T-helper 2 cell treated with Interferon-gamma antibody and Interleukin-4, amounts not matched to agents 5 μg/mL and 100 μg/mL, for 36 hours (primary cell): ENCODE results near the gene SLC26A1.

Experiments used
- DNase-seq: peaks from one replicate; pipeline ENCODE4 v3.0.0; 2021; ENCODE audit warnings: low spot score
- H3K27ac Mint-ChIP-seq: one replicate; pipeline ENCODE4 v1.8.0; 2021; ENCODE audit warnings: mild to moderate bottlenecking, mixed read lengths
- H3K27me3 Mint-ChIP-seq: one replicate; pipeline ENCODE4 v1.8.0; 2021; ENCODE audit warnings: low read depth, mixed read lengths
- H3K36me3 Mint-ChIP-seq: one replicate; pipeline ENCODE4 v1.8.0; 2021; ENCODE audit warnings: low read depth, mixed read lengths
- H3K4me1 Mint-ChIP-seq: one replicate; pipeline ENCODE4 v1.8.0; 2021; ENCODE audit warnings: low read depth, mixed read lengths
- H3K4me3 Mint-ChIP-seq: one replicate; pipeline ENCODE4 v1.8.0; 2022; ENCODE audit warnings: mild to moderate bottlenecking, moderate library complexity, mixed read lengths
- H3K9me3 Mint-ChIP-seq: one replicate; pipeline ENCODE4 v1.8.0; 2021; ENCODE audit warnings: mixed read lengths

SLC26A1 gene

GRCh38 chr4:958696-959337 lies 34.4 kb downstream of the SLC26A1 start:
- no peaks in the 10 kb centered on the region for H3K4me1 Mint-ChIP-seq
- no peaks in the 10 kb centered on the region for H3K36me3 Mint-ChIP-seq
- no peak overlapping the region for H3K4me3 Mint-ChIP-seq
- DNase-seq: no peak
- no peaks in the 10 kb centered on the region for H3K9me3 Mint-ChIP-seq
- no peaks in the 10 kb centered on the region for H3K27me3 Mint-ChIP-seq
- H3K27ac Mint-ChIP-seq: no peak overlapping the region

- no peak for DNase-seq
- Mint-ChIP-seq H3K36me3 (no peaks in the 10 kb centered on the region), H3K27me3 (no peaks in the 10 kb centered on the region), H3K27ac (no peak overlapping the region), H3K9me3 (no peaks in the 10 kb centered on the region), H3K4me3 (no peak overlapping the region), H3K4me1 (no peaks in the 10 kb centered on the region)
Measured at GRCh38 chr4:958314-958665, 34.9 kb downstream of the SLC26A1 start.

GRCh38 chr4:957581-958313 lies 35.5 kb downstream of the SLC26A1 start:
- Mint-ChIP-seq H3K36me3 (no peaks in the 10 kb centered on the region), H3K9me3 (no peaks in the 10 kb centered on the region), H3K27me3 (no peaks in the 10 kb centered on the region), H3K27ac (no peak overlapping the region), H3K4me1 (no peaks in the 10 kb centered on the region), H3K4me3 (no peak overlapping the region)
- DNase-seq: no peak

GRCh38 chr4:957231-957580 lies 36.0 kb downstream of the SLC26A1 start:
- no peak for DNase-seq
- Mint-ChIP-seq H3K27me3 (no peaks in the 10 kb centered on the region), H3K4me1 (no peaks in the 10 kb centered on the region), H3K4me3 (no peak overlapping the region), H3K27ac (no peak overlapping the region), H3K36me3 (no peaks in the 10 kb centered on the region), H3K9me3 (no peaks in the 10 kb centered on the region)

GRCh38 chr4:956531-957230 lies 36.5 kb downstream of the SLC26A1 start:
- Mint-ChIP-seq H3K9me3 (no peaks in the 10 kb centered on the region), H3K27ac (no peak overlapping the region), H3K27me3 (no peaks in the 10 kb centered on the region), H3K4me3 (no peak overlapping the region), H3K36me3 (no peaks in the 10 kb centered on the region), H3K4me1 (no peaks in the 10 kb centered on the region)
- no peak for DNase-seq

- Mint-ChIP-seq H3K9me3 (no peaks in the 10 kb centered on the region), H3K27me3 (no peaks in the 10 kb centered on the region), H3K4me1 (no peaks in the 10 kb centered on the region), H3K36me3 (no peaks in the 10 kb centered on the region), H3K27ac (no peak overlapping the region), H3K4me3 (no peak overlapping the region)
- no peak for DNase-seq
Measured at GRCh38 chr4:955931-956381, 37.2 kb downstream of the SLC26A1 start.

- no peak for DNase-seq
- H3K36me3 Mint-ChIP-seq: no peaks in the 10 kb centered on the region
- H3K4me3 Mint-ChIP-seq: no peak overlapping the region
- no peaks in the 10 kb centered on the region for H3K9me3 Mint-ChIP-seq
- H3K27ac Mint-ChIP-seq: no peak overlapping the region
- H3K4me1 Mint-ChIP-seq: no peaks in the 10 kb centered on the region
- H3K27me3 Mint-ChIP-seq: no peaks in the 10 kb centered on the region
Measured at GRCh38 chr4:955161-955921, 37.9 kb downstream of the SLC26A1 start.

GRCh38 chr4:954211-955020 lies 38.8 kb downstream of the SLC26A1 start:
- Mint-ChIP-seq H3K36me3 (no peaks in the 10 kb centered on the region), H3K27me3 (no peaks in the 10 kb centered on the region), H3K9me3 (no peaks in the 10 kb centered on the region), H3K4me1 (no peaks in the 10 kb centered on the region), H3K4me3 (no peak overlapping the region), H3K27ac (no peak overlapping the region)
- DNase-seq: no peak

GRCh38 chr4:953574-953915 lies 39.7 kb downstream of the SLC26A1 start:
- no peaks in the 10 kb centered on the region for H3K4me1 Mint-ChIP-seq
- no peak overlapping the region for H3K27ac Mint-ChIP-seq
- H3K27me3 Mint-ChIP-seq: no peaks in the 10 kb centered on the region
- H3K36me3 Mint-ChIP-seq: no peaks in the 10 kb centered on the region
- DNase-seq: no peak
- H3K4me3 Mint-ChIP-seq: no peak overlapping the region
- H3K9me3 Mint-ChIP-seq: no peaks in the 10 kb centered on the region

GRCh38 chr4:952881-953573 lies 40.2 kb downstream of the SLC26A1 start:
- Mint-ChIP-seq H3K4me1 (no peaks in the 10 kb centered on the region), H3K27me3 (no peaks in the 10 kb centered on the region), H3K36me3 (no peaks in the 10 kb centered on the region), H3K4me3 (no peak overlapping the region), H3K9me3 (no peaks in the 10 kb centered on the region), H3K27ac (no peak overlapping the region)
- DNase-seq: no peak

GRCh38 chr4:951594-952468 lies 41.4 kb downstream of the SLC26A1 start:
- Mint-ChIP-seq H3K9me3 (no peaks in the 10 kb centered on the region), H3K27ac (no peak overlapping the region), H3K27me3 (no peaks in the 10 kb centered on the region), H3K4me1 (no peaks in the 10 kb centered on the region), H3K4me3 (no peak overlapping the region), H3K36me3 (no peaks in the 10 kb centered on the region)
- DNase-seq: no peak

GRCh38 chr4:951186-951585 lies 42.0 kb downstream of the SLC26A1 start:
- no peak for DNase-seq
- Mint-ChIP-seq H3K36me3 (no peaks in the 10 kb centered on the region), H3K9me3 (no peaks in the 10 kb centered on the region), H3K4me1 (no peaks in the 10 kb centered on the region), H3K27ac (no peak overlapping the region), H3K4me3 (no peak overlapping the region), H3K27me3 (no peaks in the 10 kb centered on the region)
